Stimulated activated CD4-positive, alpha-beta T cell treated with anti-CD3 and anti-CD28 coated beads, Interleukin-1b, Interleukin-23, amount 100 ng/mL, for 48 hours (primary cell): ENCODE measurements around the gene PDK1.
"Not testable (repeated sequence)": the region's sequence is repeated elsewhere in the genome, so short reads cannot be mapped to it uniquely, and the experiment has no call there.

ENCODE experiments used
- DNase-seq: peaks from one replicate; pipeline ENCODE4 v3.0.0-alpha.2; 2020

PDK1 gene

GRCh38 chr2:172554352-172555271 lies 1.3 kb upstream of the PDK1 start:
- no peak for DNase-seq

- no peak for DNase-seq
These were observed 693 bp upstream of the PDK1 start for GRCh38 chr2:172555272-172555521.

GRCh38 chr2:172556284-172557033 lies 569 bp downstream of the PDK1 start:
- DNase-seq: peak; percentile 72

GRCh38 chr2:172558372-172558771 lies 2.5 kb downstream of the PDK1 start:
- DNase-seq: no peak

GRCh38 chr2:172560721-172561120 lies 4.8 kb downstream of the PDK1 start:
- DNase-seq: no peak

- DNase-seq: no peak
These were observed 5.4 kb downstream of the PDK1 start for GRCh38 chr2:172561270-172561669.

- DNase-seq: no peak
These were observed 6.4 kb downstream of the PDK1 start for GRCh38 chr2:172562298-172562697.

GRCh38 chr2:172564376-172564775 lies 8.5 kb downstream of the PDK1 start:
- no peak for DNase-seq

GRCh38 chr2:172571245-172571644 lies 15.4 kb downstream of the PDK1 start:
- DNase-seq: no peak

- no peak for DNase-seq
These were observed 17.1 kb downstream of the PDK1 start for GRCh38 chr2:172572981-172573380.

GRCh38 chr2:172574965-172575364 lies 19.1 kb downstream of the PDK1 start:
- no peak for DNase-seq

GRCh38 chr2:172578054-172578453 lies 22.2 kb downstream of the PDK1 start:
- DNase-seq: no peak

- DNase-seq: no peak
These were observed 23.1 kb downstream of the PDK1 start for GRCh38 chr2:172578860-172579512.

- no peak for DNase-seq
These were observed 24.7 kb downstream of the PDK1 start for GRCh38 chr2:172580544-172580943.

- no peak for DNase-seq
These were observed 26.8 kb downstream of the PDK1 start for GRCh38 chr2:172582656-172583055.

GRCh38 chr2:172586245-172586891 lies 30.5 kb downstream of the PDK1 start:
- DNase-seq: no peak

- DNase-seq: not testable (repeated sequence)
These were observed 31.3 kb downstream of the PDK1 start for GRCh38 chr2:172587231-172587630.

GRCh38 chr2:172588931-172589330 lies 33.0 kb downstream of the PDK1 start:
- DNase-seq: no peak

- not testable (repeated sequence) for DNase-seq
These were observed 35.5 kb downstream of the PDK1 start for GRCh38 chr2:172591386-172591785.

- DNase-seq: not testable (repeated sequence)
These were observed 36.3 kb downstream of the PDK1 start for GRCh38 chr2:172592190-172592589.

- no peak for DNase-seq
These were observed 40.9 kb downstream of the PDK1 start for GRCh38 chr2:172596776-172597175.

GRCh38 chr2:172597176-172597842 lies 41.4 kb downstream of the PDK1 start:
- no peak for DNase-seq

- DNase-seq: no peak
These were observed 44.1 kb downstream of the PDK1 start for GRCh38 chr2:172599947-172600346.
